K562 (cell line): Measurements from ENCODE around the gene IRS2. TPM values are rescaled to one million over a fixed set of nuclear protein-coding genes. Genes with fewer than 3 reads are reported as not detected.

Experiments used
- ATF1 ChIP-seq, 2 experiments: fragments of 450-650 bp in 1 of 2; IDR thresholded peaks; 2 replicates each; pipeline ENCODE4 v1.6.1; 2016; ENCODE audit warnings: missing compliant biosample characterization in 1 of 2, missing genetic modification characterization in 1 of 2
- BMI1 ChIP-seq: fragments of 150-350 bp; IDR thresholded peaks from 2 replicates; pipeline ENCODE4 v1.6.1; 2014; ENCODE audit warnings: low read length
- CTCF ChIP-seq, 3 experiments: IDR thresholded peaks in 2 of 3; conservative IDR thresholded peaks in 1 of 3; 2 replicates each; pipeline ENCODE4 v1.5.1; 2011 to 2012; ENCODE audit warnings: low read length in 3 of 3, mild to moderate bottlenecking in 3 of 3, control low read depth in 2 of 3, improper control_type of control experiment in 1 of 3, inconsistent platforms in 1 of 3, low read depth in 1 of 3, mixed read lengths in 1 of 3, moderate library complexity in 1 of 3; ENCODE audit not compliant: insufficient read depth in 2 of 3
- DACH1 ChIP-seq: fragments of 450-650 bp; IDR thresholded peaks from 2 replicates; pipeline ENCODE4 v1.6.1; 2018; ENCODE audit not compliant: partially characterized antibody
- E2F1 ChIP-seq: sonication (generic); formaldehyde crosslinking; IDR thresholded peaks from 2 replicates; pipeline ENCODE4 v1.8.1; 2023; ENCODE audit warnings: mild to moderate bottlenecking, missing genetic modification reagents, moderate library complexity
- HDAC2 ChIP-seq: fragments of 450-650 bp; IDR thresholded peaks from 2 replicates; pipeline ENCODE4 v1.6.1; 2016; ENCODE audit warnings: mild to moderate bottlenecking
- KLF16 ChIP-seq: IDR thresholded peaks from 2 replicates; pipeline ENCODE4 v1.6.1; 2016; ENCODE audit warnings: antibody characterized with exemption
- KLF6 ChIP-seq: fragments of 250-450 bp; sonication (Bioruptor Pico); IDR thresholded peaks from 2 replicates; pipeline ENCODE4 v1.4.0; 2020; ENCODE audit warnings: mild to moderate bottlenecking, moderate library complexity, borderline replicate concordance
- MAZ ChIP-seq, 2 experiments: fragments of 450-650 bp in 1 of 2; sonication (generic) in 1 of 2; formaldehyde crosslinking; IDR thresholded peaks in 1 of 2; conservative IDR thresholded peaks in 1 of 2; 2 replicates each; pipeline versions ENCODE4 v1.4.0 to v1.5.0; 2020; ENCODE audit warnings: mild to moderate bottlenecking in 1 of 2, missing genetic modification reagents in 1 of 2
- MYC ChIP-seq, 2 experiments: fragments of 250-450 bp in 1 of 2; sonication (Bioruptor Pico) in 1 of 2; IDR thresholded peaks; 2 replicates each; pipeline versions ENCODE4 v1.5.1 to v1.6.1; 2012 to 2021; ENCODE audit warnings: low read depth in 2 of 2, borderline replicate concordance in 1 of 2, improper control_type of control experiment in 1 of 2, low read length in 1 of 2, mild to moderate bottlenecking in 1 of 2, moderate library complexity in 1 of 2
- NONO ChIP-seq, 2 experiments: fragments of 200-400 bp in 1 of 2; fragments of 450-650 bp in 1 of 2; formaldehyde crosslinking in 1 of 2; IDR thresholded peaks; 2 replicates each; pipeline ENCODE4 v1.6.1; 2017; ENCODE audit warnings: low read depth in 2 of 2, mild to moderate bottlenecking in 2 of 2, moderate library complexity in 2 of 2, low read length in 1 of 2
- NR3C1 ChIP-seq: sonication (generic); formaldehyde crosslinking; IDR thresholded peaks from 2 replicates; pipeline ENCODE4 v1.8.1; 2022; ENCODE audit warnings: missing genetic modification reagents
- POLR2A ChIP-seq: fragments of 450-650 bp; conservative IDR thresholded peaks from 2 replicates; pipeline ENCODE4 v1.6.1; 2016
- RBM22 ChIP-seq: fragments of 200-400 bp; formaldehyde crosslinking; IDR thresholded peaks from 2 replicates; pipeline ENCODE4 v1.6.1; 2018; ENCODE audit warnings: low read length, low read depth; ENCODE audit not compliant: poor library complexity, severe bottlenecking
- ZNF197 ChIP-seq: fragments of 200-800 bp; sonication (Bioruptor generic); IDR thresholded peaks from 2 replicates; pipeline ENCODE4 v1.6.1; 2016; ENCODE audit warnings: low read depth, missing genetic modification characterization, missing compliant biosample characterization
- ZNF354B ChIP-seq: fragments of 250-450 bp; sonication (Bioruptor Pico); IDR thresholded peaks from 2 replicates; pipeline ENCODE4 v1.4.0; 2020
- polyA plus RNA-seq, 8 experiments: library from polyadenylated mRNA; depleted of rRNA in 4 of 8; stranded (reverse) in 5 of 8; unstranded in 3 of 8; fragments of >200 nt; fragmentation: Nextera tagmentation in 2 of 8; fragmentation: Illumina TruSeq in 1 of 8; extraction: Ambion mirVana in 2 of 8; extraction: Trizol in 1 of 8; gene quantifications; 2 replicates each; pipeline versions ENCODE4 v1.2.1 to v1.2.3, GENCODE V29; 2011 to 2014; ENCODE audit warnings: inconsistent platforms in 1 of 8, missing spikeins in 1 of 8
- total RNA-seq, 7 experiments: library from RNA; depleted of rRNA in 6 of 7; stranded (reverse); fragments of >200 nt in 6 of 7; fragmentation: Illumina TruSeq in 2 of 7; extraction: Trizol in 2 of 7; gene quantifications; 2 replicates each; pipeline versions ENCODE4 v1.2.1 to v1.2.3, GENCODE V29; 2011 to 2021; ENCODE audit warnings: low replicate concordance in 1 of 7
- TF ChIP-seq, protein P1 (sequence below): fragments of 450-650 bp; IDR thresholded peaks from 2 replicates; pipeline ENCODE4 v1.6.1; 2016; ENCODE audit warnings: low read depth

Gene IRS2
- total and polyA plus RNA-seq, 9 of the 15 experiments (the other 6 are each of a cell fraction or from before 2014, with no cell fraction given) = 0.36 to 4.6 (median 0.63) TPM

- TF ChIP-seq, protein P1, sequence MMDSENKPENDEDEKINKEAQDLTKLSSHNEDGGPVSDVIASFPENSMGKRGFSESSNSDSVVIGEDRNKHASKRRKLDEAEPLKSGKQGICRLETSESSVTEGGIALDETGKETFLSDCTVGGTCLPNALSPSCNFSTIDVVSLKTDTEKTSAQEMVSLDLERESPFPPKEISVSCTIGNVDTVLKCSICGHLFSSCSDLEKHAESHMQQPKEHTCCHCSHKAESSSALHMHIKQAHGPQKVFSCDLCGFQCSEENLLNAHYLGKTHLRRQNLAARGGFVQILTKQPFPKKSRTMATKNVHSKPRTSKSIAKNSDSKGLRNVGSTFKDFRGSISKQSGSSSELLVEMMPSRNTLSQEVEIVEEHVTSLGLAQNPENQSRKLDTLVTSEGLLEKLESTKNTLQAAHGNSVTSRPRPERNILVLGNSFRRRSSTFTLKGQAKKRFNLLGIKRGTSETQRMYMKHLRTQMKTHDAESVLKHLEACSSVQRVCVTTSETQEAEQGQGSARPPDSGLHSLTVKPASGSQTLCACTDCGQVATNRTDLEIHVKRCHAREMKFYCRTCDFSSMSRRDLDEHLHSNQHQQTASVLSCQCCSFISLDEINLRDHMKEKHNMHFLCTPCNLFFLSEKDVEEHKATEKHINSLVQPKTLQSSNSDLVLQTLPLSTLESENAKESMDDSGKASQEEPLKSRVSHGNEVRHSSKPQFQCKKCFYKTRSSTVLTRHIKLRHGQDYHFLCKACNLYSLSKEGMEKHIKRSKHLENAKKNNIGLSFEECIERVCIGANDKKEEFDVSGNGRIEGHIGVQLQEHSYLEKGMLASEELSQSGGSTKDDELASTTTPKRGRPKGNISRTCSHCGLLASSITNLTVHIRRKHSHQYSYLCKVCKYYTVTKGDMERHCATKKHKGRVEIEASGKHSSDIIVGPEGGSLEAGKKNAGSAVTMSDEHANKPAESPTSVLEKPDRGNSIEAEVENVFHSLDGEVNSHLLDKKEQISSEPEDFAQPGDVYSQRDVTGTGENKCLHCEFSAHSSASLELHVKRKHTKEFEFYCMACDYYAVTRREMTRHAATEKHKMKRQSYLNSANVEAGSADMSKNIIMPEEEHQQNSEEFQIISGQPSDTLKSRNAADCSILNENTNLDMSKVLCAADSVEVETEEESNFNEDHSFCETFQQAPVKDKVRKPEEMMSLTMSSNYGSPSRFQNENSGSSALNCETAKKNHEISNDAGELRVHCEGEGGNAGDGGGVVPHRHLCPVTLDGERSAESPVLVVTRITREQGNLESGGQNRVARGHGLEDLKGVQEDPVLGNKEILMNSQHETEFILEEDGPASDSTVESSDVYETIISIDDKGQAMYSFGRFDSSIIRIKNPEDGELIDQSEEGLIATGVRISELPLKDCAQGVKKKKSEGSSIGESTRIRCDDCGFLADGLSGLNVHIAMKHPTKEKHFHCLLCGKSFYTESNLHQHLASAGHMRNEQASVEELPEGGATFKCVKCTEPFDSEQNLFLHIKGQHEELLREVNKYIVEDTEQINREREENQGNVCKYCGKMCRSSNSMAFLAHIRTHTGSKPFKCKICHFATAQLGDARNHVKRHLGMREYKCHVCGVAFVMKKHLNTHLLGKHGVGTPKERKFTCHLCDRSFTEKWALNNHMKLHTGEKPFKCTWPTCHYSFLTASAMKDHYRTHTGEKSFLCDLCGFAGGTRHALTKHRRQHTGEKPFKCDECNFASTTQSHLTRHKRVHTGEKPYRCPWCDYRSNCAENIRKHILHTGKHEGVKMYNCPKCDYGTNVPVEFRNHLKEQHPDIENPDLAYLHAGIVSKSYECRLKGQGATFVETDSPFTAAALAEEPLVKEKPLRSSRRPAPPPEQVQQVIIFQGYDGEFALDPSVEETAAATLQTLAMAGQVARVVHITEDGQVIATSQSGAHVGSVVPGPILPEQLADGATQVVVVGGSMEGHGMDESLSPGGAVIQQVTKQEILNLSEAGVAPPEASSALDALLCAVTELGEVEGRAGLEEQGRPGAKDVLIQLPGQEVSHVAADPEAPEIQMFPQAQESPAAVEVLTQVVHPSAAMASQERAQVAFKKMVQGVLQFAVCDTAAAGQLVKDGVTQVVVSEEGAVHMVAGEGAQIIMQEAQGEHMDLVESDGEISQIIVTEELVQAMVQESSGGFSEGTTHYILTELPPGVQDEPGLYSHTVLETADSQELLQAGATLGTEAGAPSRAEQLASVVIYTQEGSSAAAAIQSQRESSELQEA = no peak
- TF ChIP-seq E2F1 (CRISPR knock-in tag) (no peak), BMI1 (no peak), ZNF197 (CRISPR knock-in tag) (peak; percentile 64; the same call in 1 of the 2 replicates), CTCF (IDR thresholded peaks at IDR 0.05 in 2 of 3, conservative IDR thresholded peaks at IDR 0.05 in 1 of 3; ENCODE audit: insufficient read depth in 2 of 3, low read depth in 1 of 3, low read length in 3 of 3) (no peak), KLF16 (no peak), MYC (IDR thresholded peaks at IDR 0.05; ENCODE audit: low read depth, low read length) (peak; percentile 61), MYC (CRISPR knock-in tag; IDR thresholded peaks at IDR 0.05; ENCODE audit: borderline replicate concordance, low read depth) (no peak), MAZ (CRISPR knock-in tag; conservative IDR thresholded peaks at IDR 0.05 in 1 of 2, IDR thresholded peaks at IDR 0.05 in 1 of 2) (peak; percentile 65 to 90), ATF1 (CRISPR knock-in tag; IDR thresholded peaks at IDR 0.05) (no peak), ATF1 (tag; IDR thresholded peaks at IDR 0.05) (peak; percentile 77), NONO (IDR thresholded peaks at IDR 0.05; ENCODE audit: low read depth in 2 of 2, low read length in 1 of 2) (no peak), KLF6 (CRISPR knock-in tag) (no peak), HDAC2 (no peak), RBM22 (no peak), DACH1 (no peak), NR3C1 (no peak), ZNF354B (CRISPR knock-in tag) (no peak), POLR2A (no peak)
Measured at GRCh38 chr13:109707044-109707741, 79.2 kb downstream of the IRS2 start (continued).
